Bronchial epithelial cell (primary cell): ENCODE measurements around the gene IL13. TPM values are rescaled to one million over a fixed set of nuclear protein-coding genes. Genes with fewer than 3 reads are reported as not detected.

Experiments
- DNase-seq: peaks from one replicate; pipeline ENCODE4 v3.0.0-alpha.2; 2010; ENCODE audit warnings: low read depth
- FAIRE-seq: peaks from 2 replicates; lab custom pipeline; 2011; peaks lifted over from hg19 to GRCh38; lab: Jason Lieb, UNC
- H3K27me3 ChIP-seq: 2 replicates; pipeline ENCODE4 v1.5.1; 2011; ENCODE audit warnings: low read length; ENCODE audit not compliant: control insufficient read depth, insufficient read depth
- H3K36me3 ChIP-seq: 2 replicates; pipeline ENCODE4 v1.5.1; 2011; ENCODE audit warnings: low read length; ENCODE audit not compliant: control insufficient read depth, insufficient read depth
- H3K4me3 ChIP-seq: 2 replicates; pipeline ENCODE4 v1.5.1; 2011; ENCODE audit warnings: mild to moderate bottlenecking, low read depth, low read length, control low read depth
- CTCF ChIP-seq: IDR thresholded peaks from 2 replicates; pipeline ENCODE4 v1.5.1; 2011; ENCODE audit warnings: mild to moderate bottlenecking, moderate library complexity, low read length, control low read depth, inconsistent platforms; ENCODE audit not compliant: insufficient read depth, severe bottlenecking
- total RNA-seq: library from RNA; depleted of rRNA; stranded (reverse); fragments of >200 nt; gene quantifications from 2 replicates; pipeline ENCODE4 v1.2.1, GENCODE V29; 2014

IL13 gene
- total RNA-seq: not detected in 2 replicates

- no peak for FAIRE-seq
- no peak for TF ChIP-seq CTCF
- no peak within 1 kb of the TSS for H3K4me3 ChIP-seq
These were observed at the start of gene IL13 for GRCh38 chr5:132657676-132658380. IL13 (plus strand) TSS chr5:132658173; CDS start chr5:132658187, 14 bp downstream.

GRCh38 chr5:132611965-132612364, 46.0 kb upstream of the IL13 start:
- TF ChIP-seq CTCF: no peak
- Histone ChIP-seq H3K36me3 (peaks cover 5% of the 10 kb centered on the region), H3K4me3 (no peak overlapping the region), H3K27me3 (no peaks in the 10 kb centered on the region)
- DNase-seq (no peak), FAIRE-seq (no peak)

More at GRCh38 chr5:132657676-132658380, at the start of gene IL13:
- Histone ChIP-seq H3K27me3 (peaks cover 4% of the 10 kb centered on the region), H3K36me3 (no peaks in the 10 kb centered on the region)
- no peak for DNase-seq

- FAIRE-seq (no peak), DNase-seq (no peak)
- TF ChIP-seq CTCF: no peak
- H3K36me3 ChIP-seq: peaks cover 4% of the 10 kb centered on the region
- H3K27me3 ChIP-seq: no peaks in the 10 kb centered on the region
- H3K4me3 ChIP-seq: no peak overlapping the region
These were observed 45.1 kb upstream of the IL13 start for GRCh38 chr5:132612846-132613245.

- H3K36me3 ChIP-seq: no peaks in the 10 kb centered on the region
- DNase-seq (no peak), FAIRE-seq (no peak)
- H3K4me3 ChIP-seq: no peak overlapping the region
- TF ChIP-seq CTCF: no peak
- no peaks in the 10 kb centered on the region for H3K27me3 ChIP-seq
These were observed 36.3 kb upstream of the IL13 start for GRCh38 chr5:132621699-132622098.

- no peak for TF ChIP-seq CTCF
- H3K36me3 ChIP-seq: no peaks in the 10 kb centered on the region
- DNase-seq: no peak
- no peaks in the 10 kb centered on the region for H3K27me3 ChIP-seq
- H3K4me3 ChIP-seq: no peak overlapping the region
- no peak for FAIRE-seq
These were observed 35.4 kb upstream of the IL13 start for GRCh38 chr5:132622608-132623007.

GRCh38 chr5:132627470-132627869, 30.5 kb upstream of the IL13 start:
- peaks cover 3% of the 10 kb centered on the region for H3K36me3 ChIP-seq
- no peaks in the 10 kb centered on the region for H3K27me3 ChIP-seq
- FAIRE-seq: no peak
- DNase-seq: no peak
- no peak for TF ChIP-seq CTCF
- H3K4me3 ChIP-seq: no peak overlapping the region
